Hematopoietic multipotent progenitor cell treated with erythropoietin and hydrocortisone succinate and interleukin-3 and kit ligand, for 8 days (in vitro differentiated cells): ENCODE data around the gene METTL27.
A peak's percentile ranks its signal among the peaks of the same experiment; 100 is the strongest.
"Not testable (repeated sequence)": the region's sequence is repeated elsewhere in the genome, so short reads cannot be mapped to it uniquely, and the experiment has no call there.

ENCODE experiments used
- DNase-seq: peaks from one replicate; pipeline ENCODE4 v3.0.0-alpha.2; 2015

Gene METTL27

GRCh38 chr7:73869011-73869798 lies 26.9 kb upstream of the METTL27 start:
- no peak for DNase-seq

- DNase-seq = no peak
These were observed 24.1 kb upstream of the METTL27 start for GRCh38 chr7:73866446-73866767.

GRCh38 chr7:73865738-73866445 lies 23.6 kb upstream of the METTL27 start:
- peak; percentile 76 for DNase-seq

- no peak for DNase-seq
These were observed 22.8 kb upstream of the METTL27 start for GRCh38 chr7:73864981-73865711.

GRCh38 chr7:73861305-73861704 lies 19.0 kb upstream of the METTL27 start:
- no peak for DNase-seq

- DNase-seq = no peak
These were observed 18.5 kb upstream of the METTL27 start, which contains the start of gene TMEM270 for GRCh38 chr7:73860859-73861258. TSS of gene TMEM270 (plus strand) at chr7:73861159. CDS start at chr7:73861195, 36 bp downstream.

- no peak for DNase-seq
These were observed 16.5 kb upstream of the METTL27 start for GRCh38 chr7:73858807-73859206.

GRCh38 chr7:73856941-73857340 lies 14.6 kb upstream of the METTL27 start:
- no peak for DNase-seq

GRCh38 chr7:73852500-73852899 lies 10.2 kb upstream of the METTL27 start:
- no peak for DNase-seq

GRCh38 chr7:73851410-73852338 lies 9.4 kb upstream of the METTL27 start:
- DNase-seq = peak; percentile 88

GRCh38 chr7:73850781-73851207 lies 8.5 kb upstream of the METTL27 start:
- DNase-seq = peak; percentile 76

GRCh38 chr7:73847941-73848723 lies 5.8 kb upstream of the METTL27 start:
- no peak for DNase-seq

- not testable (repeated sequence) for DNase-seq
These were observed 3.4 kb upstream of the METTL27 start for GRCh38 chr7:73845701-73846195.

GRCh38 chr7:73844848-73845460 lies 2.6 kb upstream of the METTL27 start:
- DNase-seq = no peak

- DNase-seq = no peak
These were observed 1.8 kb upstream of the METTL27 start for GRCh38 chr7:73844131-73844547.

- DNase-seq = no peak
These were observed 638 bp downstream of the METTL27 start for GRCh38 chr7:73841689-73842066.

GRCh38 chr7:73840715-73841379 lies 1.5 kb downstream of the METTL27 start:
- no peak for DNase-seq

GRCh38 chr7:73839743-73840714 lies 2.3 kb downstream of the METTL27 start:
- no peak for DNase-seq

- no peak for DNase-seq
These were observed 3.0 kb downstream of the METTL27 start for GRCh38 chr7:73839290-73839689.
